ENCODE data around the gene RNASE2.

- TF ChIP-seq CTCF (IDR thresholded peaks at IDR 0.05; ENCODE audit: insufficient read depth, low read length, poor library complexity, severe bottlenecking) (no peak), EZH2phosphoT487 (conservative IDR thresholded peaks at IDR 0.05; ENCODE audit: low read length) (no peak)
These were observed 14.0 kb downstream of the RNASE2 start for GRCh38 chr14:20969336-20969735.

All from SU-DHL-6 (cell line).